ENCODE results near the gene GALP.
"Not testable (repeated sequence)": the region's sequence is repeated elsewhere in the genome, so short reads cannot be mapped to it uniquely, and the experiment has no call there.

The GALP gene

DNA sequence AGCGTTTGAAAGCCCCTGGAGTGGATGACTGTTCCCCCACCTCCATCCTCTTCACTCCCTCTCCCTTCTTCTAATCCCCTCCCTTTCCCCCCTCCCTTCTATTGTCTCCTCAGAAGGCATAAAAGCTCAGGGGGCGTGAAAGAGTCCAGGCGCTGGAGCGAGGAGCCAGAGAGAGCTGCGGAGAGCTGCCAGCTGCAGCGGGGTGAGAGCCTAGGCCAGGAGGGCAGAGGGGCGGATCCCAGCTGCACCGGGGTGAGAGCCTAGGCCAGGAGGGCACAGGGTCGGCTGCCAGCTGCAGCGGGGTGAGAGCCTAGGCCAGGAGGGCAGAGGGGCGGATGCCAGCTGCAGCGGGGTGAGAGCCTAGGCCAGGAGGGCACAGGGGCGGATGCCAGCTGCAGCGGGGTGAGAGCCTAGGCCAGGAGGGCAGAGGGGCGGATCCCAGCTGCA, at the start of gene GALP:
Gene GALP (plus strand): TSS at position 148 of the 447 bp plus-strand sequence. CDS start 1,101 bp downstream, outside the sequence.
- not testable (repeated sequence) for DNase-seq (ENCODE audit: low read depth in 2 of 2)

DNA sequence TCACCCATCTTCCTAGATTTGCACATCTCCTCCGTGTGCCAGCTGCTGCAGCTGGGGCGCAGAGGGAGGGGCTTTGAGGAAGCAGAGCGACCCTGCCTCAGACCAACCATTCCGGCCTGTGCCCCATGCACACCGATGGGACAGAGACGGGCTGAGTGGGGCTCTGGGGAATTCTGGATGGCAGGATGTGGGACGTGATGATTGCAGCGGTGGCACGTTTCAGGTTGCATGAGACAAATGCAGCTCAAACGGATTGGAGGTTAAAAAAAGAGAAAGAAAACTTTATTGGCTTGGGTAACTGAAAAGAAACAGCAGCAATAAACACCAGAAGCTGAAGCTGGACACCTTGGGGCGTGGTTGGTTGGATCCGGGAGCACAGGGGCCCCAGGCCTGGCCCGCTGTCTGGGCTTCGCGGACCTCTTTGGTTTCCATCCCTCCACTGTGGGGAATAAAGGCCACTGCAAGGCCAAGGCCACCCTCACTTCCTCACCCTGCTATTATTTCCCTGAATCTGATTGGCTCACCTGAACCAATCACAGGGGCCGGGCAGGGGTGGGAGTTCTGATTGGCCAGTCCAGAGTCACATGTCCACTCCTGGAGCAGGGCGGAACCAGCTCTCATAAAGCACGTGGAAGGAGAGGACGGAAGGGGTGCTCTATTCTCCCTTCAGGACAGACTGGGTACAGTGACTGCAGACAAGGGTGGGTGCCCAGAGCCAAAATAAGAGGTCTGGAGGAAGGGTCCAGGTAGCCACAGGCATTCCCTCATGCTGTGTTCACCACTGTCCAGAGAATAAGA, 48.6 kb upstream of the GALP start:
- DNase-seq (ENCODE audit: low read depth in 2 of 2), result no peak

DNA sequence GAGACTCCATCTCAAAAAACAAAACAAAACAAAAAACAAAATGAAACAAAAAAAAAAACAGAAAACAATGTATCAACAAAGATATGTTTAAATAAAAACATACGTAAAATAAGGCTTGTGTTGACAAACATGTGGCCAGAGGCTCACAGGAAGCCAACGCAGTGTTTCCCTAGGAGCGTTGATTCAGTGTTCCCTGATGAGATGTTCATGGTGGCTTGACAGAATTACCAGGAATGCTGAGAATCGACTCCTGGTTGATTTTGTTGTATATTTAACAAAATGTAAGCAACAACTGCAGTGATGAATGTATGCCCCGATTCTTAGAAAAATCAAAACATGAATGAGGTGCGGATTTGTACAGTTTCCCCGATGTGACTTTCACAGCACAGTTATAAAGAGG, 45.8 kb upstream of the GALP start:
- no peak for DNase-seq (ENCODE audit: low read depth in 2 of 2)

DNA sequence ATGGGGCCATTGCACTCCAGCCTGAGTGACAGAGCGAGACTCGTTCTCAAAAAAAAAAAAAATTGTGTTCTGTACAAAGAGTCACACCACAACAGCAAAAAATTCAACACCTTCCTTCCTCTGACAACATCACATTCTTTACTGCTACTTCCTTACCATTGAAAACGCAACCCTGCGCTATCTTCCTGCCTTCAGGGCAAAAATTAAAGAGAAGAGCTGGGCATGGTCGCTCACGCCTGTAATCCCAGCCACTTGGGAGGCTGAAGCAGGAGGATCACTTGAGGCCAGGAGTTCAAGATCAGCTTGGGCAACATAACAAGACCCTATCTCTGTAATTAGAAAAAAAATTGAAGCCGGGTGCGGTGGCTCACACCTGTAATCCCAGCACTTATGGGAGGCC, 44.2 kb upstream of the GALP start:
- no peak for DNase-seq (ENCODE audit: low read depth in 2 of 2)

DNA sequence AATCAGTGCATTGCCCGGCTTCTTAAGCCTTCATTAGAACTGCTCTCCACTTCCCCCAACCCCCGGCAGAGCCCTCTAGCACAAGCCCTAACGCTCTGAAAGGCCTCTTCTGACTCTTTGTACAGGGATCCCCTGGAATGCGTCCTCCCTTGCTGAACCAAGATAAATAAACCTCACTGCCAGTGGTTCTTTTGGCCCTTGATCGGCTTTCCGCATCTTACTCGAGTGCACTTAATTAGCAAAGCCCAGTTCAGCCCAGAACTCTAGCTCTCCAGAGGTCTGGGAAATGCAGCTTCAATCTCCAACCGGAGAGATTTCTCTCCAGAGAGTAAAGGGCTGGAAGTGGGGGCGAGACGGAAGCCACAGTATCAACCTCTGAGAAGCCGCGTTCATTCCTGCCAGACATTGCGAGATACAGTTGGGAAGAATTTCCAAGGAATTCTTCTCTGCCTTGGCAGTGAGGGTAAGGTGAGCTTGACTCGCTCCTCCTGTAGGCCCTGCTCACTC, 43.4 kb upstream of the GALP start:
- no peak for DNase-seq (ENCODE audit: low read depth in 2 of 2)

DNA sequence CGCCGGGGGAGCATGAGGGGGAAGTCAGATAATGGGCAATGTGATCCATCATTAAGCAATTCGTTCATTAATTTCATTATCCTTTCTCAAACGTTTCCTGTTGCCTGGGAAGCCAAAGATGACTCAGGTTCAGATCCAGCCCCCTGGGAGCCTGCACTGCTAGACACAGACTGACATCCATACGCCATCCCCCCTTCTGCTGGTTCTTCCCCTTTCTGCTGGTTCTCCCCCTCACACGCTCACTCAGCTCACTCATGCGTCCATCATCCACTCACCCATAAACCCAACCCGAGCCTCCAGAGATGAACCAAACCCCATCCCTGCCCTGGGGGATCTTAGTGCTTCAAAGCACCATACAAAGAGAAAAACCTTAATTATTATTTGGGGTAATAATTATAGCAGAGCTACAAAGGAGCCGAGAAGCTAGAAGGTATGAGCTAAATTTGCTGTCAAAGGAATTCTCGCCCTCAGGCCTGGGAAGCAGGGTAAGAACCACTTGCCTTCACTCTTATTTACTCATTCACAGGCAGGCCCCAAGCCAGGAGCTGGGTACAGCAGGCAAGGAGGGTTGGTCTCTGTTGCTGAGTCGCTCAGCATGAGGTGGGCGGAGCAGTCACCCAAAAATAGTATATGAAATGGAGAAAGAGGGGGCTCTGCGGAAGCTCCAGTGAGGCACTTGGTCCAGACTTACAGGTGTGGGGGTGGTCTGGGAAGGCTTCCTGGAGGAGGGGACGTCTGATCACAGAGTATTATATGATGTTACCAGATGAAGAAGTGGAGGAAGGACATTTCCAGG, 41.8 kb upstream of the GALP start:
- DNase-seq (ENCODE audit: low read depth in 2 of 2), result no peak

DNA sequence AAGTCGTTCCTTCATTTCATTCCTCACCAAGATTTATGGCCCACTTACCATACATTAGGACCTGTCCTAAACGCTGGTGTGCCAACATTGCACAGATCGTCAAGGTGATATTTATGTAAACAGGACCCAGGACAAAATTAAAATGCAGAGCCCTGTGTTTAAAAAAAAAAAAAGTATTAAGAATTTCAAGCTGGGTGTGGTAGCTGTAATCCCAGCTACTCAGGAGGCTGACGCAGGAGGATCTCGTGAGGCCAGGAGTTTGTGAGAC, 41.2 kb upstream of the GALP start:
- no peak for DNase-seq (ENCODE audit: low read depth in 2 of 2)

DNA sequence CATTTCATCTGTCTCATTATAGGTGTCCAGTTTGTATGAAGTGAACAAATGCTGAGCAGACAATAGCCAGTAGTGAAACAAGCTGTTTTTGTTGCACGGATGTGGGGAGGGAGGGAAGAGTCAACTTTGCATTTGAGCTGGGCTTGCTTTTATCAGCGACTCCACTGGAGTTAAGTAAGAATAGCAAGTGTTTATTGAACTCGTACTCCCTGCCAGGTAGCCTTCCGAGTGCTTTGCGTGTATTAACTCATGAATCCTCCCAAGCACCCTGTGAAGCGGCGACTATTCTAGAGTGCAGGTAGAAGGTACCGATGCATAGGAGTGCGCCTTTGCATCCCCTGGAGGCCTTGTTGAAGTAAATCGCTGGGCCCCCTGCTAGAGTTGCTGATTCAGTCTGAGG, 39.4 kb upstream of the GALP start:
- DNase-seq (ENCODE audit: low read depth in 2 of 2), result no peak

DNA sequence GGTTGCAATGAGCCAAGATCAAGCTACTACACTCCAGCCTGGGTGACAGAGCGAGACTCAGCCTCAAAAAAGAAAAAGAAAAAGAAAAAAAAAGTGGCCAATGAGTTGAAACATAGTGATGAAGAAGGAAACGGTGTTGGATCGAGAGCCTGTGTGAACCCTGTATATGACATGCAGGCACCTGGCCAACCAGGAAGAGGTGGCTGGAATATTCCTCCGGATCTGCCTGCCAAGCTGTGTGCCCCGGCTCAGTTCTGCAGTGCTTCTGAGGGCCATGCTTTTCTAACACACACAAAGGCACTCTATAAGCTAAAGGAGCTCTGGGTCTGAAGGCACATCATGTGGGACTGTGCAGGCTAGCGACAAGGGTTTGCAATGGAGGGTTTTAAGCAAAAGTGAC, 38.4 kb upstream of the GALP start:
- no peak for DNase-seq (ENCODE audit: low read depth in 2 of 2)

DNA sequence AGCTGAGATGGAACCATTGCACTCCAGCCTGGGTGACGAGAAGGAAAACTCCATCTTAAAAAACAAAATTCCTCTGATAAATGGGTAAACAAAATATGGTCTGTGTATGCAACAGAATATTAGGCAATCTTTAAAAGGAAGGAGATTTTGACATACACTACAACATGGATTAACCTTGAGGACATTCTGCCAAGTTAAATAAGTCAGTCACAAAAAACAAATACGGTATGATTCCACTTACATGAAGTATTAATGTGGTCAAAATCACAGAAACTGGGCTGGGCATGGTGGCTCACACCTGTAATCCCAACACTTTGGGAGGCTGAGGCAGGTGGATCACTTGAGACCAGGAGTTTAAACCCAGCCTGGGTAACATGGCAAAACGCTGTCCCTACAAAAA, 37.7 kb upstream of the GALP start:
- DNase-seq (ENCODE audit: low read depth in 2 of 2), result no peak

DNA sequence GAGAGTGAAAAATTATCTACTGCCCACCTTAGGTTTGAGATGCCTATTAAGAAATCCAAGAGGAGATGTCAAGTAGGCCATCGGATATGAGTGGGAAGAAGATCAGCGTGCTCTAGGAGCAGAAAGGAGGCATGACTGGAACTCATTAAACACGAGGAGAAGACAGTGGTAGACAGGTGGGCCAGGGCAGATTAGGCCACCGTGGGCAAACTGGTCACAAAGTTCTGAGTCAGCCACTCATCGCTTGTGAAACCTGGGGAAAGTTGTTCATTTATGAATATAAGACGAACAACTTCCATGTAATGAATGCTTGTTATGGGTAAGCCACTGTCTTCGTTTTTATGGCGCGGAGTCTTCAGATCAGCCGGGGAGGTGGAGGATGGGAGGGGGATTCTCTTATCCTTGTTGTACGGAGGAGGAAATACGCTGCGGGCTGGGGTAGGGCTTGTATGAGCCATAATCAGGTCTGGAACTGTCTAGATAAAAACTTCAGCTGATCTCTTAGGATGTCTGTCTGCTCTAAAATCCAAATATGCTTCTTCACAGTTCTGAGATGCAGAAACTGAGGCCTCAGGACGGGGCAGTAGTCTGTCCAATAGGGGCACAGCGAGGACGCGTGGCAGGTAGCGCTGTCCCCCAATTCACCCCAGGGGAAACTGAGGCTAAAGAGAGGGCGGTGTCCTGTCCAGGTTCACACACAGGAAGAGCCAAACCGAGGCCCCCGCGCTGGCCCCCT, 35.8 kb upstream of the GALP start:
- no peak for DNase-seq (ENCODE audit: low read depth in 2 of 2)

DNA sequence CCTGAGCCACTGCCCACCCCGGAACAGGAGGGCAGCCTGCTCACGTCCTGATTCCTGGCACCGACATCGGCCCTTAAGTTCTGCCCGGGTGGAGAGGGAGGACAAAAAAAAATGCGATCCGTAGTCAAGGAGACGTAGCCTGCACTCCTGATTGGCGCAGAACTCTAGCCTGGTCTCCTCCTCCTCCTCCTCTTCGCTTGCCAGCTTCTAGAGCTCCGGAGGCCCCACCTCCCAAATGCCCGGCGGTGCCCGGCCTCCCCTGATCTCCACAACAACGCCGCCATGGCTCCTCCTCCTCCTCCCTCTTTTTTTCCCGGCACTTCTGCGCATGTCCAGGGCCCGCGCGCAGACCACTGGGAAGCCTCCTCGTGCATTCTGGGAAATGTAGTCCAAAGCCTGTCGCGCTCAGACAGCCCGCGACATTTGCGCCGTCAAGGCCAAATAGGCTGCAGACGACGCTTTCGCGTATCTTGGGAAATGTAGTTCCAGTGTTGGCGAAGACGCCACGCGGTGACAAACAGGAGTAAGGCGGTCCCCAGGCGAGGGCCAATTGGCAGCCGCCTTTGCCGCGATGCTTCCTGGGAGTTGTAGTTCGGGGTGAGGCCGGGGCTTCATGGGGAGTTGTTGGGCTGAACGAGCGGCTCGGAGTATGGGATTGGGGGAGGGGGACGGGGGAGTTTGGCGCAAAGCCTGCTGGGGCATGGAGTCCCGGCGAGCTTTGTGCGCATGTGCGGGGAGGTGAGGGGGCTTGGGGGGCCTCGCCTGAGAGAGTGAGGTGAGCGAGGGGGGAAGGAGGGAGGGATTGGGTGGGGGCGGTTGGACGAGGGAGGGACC, 35.0 kb upstream of the GALP start, which contains the start of gene ZNF444:
Gene ZNF444 (plus strand): TSS at position 705 of the 834 bp plus-strand sequence. CDS start 5,625 bp downstream, outside the sequence.
- DNase-seq (ENCODE audit: low read depth in 2 of 2), result peak; percentile 96 to 99

DNA sequence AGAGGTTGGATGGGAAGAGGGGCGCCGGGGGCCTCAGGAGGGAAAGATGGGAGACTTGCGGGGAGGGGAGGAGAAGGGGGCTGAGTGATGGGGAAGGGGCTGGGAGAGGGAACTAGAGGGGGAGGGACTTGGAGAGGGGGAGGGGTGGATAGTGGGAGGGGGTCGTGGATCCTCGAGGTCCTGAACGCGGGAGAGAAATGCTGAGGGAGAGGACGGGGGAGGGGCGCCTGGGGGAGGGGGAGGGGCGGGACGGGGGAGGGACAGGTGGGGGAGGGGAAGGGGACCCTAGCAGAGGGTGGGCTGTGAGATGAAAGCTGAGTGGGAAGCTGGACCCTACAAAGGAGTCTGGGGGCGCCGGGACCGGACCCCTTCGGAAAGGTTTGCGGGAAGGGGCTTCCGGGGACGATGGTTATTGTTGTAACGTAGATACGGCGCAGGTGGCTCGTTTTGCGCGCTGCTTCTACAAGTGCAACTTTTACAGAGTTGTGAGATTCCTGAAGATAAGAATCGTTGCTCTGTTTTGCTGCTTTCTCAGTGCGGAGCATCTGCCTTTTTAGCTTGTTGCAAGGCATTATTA, 34.3 kb upstream of the GALP start:
- DNase-seq (ENCODE audit: low read depth in 2 of 2), result no peak

DNA sequence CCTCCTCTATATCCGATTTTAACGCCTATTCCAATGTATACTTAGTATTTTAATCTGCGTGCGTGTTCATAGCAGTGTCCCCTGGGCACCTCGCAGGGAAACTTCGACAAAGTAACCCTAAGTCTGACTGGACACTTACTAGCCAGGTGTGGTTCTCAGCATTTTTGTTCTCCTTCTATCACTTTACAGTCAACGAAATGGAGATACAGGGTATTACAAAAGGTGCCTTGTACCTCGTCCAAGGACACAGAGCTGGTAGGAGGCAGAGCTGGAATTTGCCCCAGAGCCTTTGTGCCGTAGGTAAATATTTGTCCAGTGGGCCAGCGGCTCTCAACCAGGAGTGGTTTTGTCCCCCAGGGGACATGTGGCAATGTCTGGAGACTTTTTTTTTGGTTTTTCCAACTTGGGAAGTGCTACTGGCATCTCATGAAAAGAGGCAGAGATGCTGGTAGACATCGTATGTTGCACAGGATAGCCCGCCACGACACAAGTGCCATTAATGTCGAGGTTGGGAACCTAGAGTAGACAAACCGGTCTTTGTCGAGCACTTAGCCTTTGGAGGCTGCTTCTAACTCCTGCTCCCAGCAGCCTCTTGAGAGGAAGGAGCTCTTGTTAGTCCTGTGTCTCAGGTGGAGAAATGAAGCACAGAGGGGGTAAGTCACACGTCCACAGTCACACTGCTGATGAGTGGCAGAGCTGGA, 33.6 kb upstream of the GALP start:
- DNase-seq (ENCODE audit: low read depth in 2 of 2), result no peak

DNA sequence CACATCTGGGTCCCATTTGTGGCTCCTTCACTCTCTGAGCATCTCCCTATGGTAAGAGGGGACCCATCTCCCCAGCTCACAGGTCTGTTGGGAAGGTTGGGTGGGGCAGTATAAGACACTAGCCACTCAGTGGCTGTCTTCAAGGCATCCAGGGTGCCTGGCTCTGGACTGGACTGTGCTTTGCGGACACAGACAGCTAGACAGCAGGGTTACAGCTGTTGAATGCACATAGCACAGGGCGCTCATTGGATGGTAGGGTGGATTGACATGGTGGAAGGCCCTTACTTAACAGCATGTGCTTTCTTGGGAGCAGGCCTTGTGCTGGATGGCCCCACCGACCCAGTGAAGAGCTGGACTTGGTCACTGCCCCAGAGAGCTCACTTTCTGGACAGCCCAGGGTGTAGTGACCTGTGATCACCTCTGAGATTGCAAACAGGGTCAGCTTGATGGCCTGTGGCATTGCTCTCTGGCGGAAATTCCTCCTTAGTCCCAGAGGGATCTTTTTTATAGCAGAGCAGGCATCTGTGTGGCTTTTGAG, 32.8 kb upstream of the GALP start:
- DNase-seq (ENCODE audit: low read depth in 2 of 2), result no peak

DNA sequence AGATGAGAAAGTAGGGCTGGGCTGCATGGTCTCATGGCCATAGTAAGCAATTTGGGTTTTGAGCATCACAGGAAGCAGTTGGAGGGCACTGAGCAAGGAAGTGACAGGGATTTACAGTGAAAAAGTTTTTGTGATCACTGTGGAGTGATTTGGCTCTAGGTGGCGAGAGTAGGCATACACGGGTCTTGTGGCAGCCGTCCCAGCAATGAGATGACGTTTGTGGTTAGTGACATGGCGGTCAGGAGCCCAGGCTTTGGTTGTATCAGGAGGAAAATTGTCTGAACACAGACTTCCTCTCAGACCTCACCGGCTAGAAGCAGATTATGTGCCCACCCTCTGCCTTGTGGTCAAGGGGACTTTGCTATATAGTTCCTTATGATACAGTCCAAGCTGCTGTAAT, 31.4 kb upstream of the GALP start:
- DNase-seq (ENCODE audit: low read depth in 2 of 2), result no peak

DNA sequence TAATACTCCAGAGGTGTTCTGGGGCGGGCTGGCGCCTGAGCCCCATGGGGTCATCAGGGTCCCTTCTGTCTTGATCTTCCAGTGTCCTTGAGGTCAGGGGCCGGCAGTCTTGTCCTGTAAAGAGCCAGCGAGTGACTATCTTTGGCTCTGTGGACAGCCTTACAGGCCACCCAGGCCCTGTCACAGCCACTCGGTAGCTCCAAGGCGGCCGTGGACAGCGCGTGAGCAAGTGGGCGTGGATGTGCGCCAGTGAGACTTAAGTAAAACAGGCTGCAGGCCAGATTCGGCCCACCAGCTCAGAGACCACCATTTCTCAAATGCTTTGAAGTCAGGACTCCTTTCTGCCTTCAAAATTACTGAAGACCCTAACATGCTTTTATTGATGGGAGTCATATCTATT, 31.0 kb upstream of the GALP start:
- DNase-seq (ENCODE audit: low read depth in 2 of 2), result no peak

DNA sequence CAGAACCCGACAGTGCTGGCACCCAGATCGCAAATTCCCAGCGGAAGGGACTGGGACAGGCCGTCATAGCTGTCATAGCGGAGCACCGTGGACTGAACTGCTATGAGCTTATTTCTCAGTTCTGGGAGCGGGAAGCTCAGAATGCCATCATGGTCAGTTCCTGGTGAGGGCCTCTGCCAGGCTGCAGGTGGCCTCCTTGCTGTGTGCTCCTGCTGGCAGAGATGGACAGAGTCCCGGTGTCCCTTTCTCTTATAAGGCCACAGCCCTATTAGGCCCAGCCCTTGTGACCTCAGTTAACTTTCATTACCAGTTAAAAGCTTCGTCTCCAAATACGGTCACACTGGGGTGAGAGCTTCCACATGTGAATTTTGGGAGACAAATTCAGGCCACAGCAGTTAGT, 30.1 kb upstream of the GALP start:
- no peak for DNase-seq (ENCODE audit: low read depth in 2 of 2)

DNA sequence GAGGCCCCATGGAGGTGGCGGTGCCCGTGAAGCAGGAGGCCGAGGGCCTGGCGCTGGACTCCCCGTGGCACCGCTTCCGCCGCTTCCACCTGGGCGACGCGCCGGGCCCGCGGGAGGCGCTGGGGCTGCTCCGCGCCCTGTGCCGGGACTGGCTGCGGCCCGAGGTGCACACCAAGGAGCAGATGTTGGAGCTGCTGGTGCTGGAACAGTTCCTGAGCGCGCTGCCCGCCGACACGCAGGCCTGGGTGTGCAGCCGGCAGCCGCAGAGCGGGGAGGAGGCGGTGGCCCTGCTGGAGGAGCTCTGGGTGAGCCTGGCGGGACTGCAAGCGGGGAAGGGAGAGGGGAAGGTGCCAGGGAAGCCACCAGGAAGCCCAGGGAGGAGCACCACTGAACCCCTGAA, 28.9 kb upstream of the GALP start:
- DNase-seq (ENCODE audit: low read depth in 2 of 2), result no peak

DNA sequence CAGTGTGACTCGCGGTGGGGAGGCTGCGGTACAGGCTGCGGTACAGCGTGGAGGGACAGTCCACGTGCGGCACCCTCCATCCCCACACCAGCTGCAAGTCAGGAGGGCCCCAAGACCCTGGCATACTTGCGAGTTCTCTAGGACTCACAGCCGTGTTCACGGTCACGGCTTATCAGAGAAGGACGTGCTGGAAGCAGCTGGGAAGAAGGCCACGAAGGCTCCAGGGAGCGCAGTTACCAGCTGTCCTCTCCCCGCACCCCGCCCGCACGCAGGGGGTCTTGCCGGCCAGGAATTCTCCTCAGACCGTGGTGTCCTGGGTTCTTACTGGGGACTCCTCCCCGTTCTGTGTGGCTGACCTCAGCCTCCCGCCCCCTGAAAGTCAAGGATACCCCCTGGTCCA, 28.5 kb upstream of the GALP start:
- DNase-seq (ENCODE audit: low read depth in 2 of 2), result no peak
